K562 (cell line): ENCODE measurements around the gene POU2F1.

ENCODE experiments used
- POLR2A ChIP-seq: fragments of 450-650 bp; conservative IDR thresholded peaks from 2 replicates; pipeline ENCODE4 v1.6.1; 2016
- TF ChIP-seq, protein P1 (sequence below), 2 experiments: fragments of 450-650 bp in 1 of 2; sonication (generic) in 1 of 2; formaldehyde crosslinking in 1 of 2; IDR thresholded peaks in 1 of 2; conservative IDR thresholded peaks in 1 of 2; 2 replicates each; pipeline versions ENCODE4 v1.6.1 to v1.8.1; 2016 to 2023; ENCODE audit warnings: mild to moderate bottlenecking in 2 of 2, moderate library complexity in 2 of 2, inconsistent platforms in 1 of 2, missing genetic modification reagents in 1 of 2
- TF ChIP-seq, protein P2 (sequence below), 3 experiments: IDR thresholded peaks in 2 of 3; conservative IDR thresholded peaks in 1 of 3; 2 replicates each; pipeline ENCODE4 v1.5.1; 2011 to 2012; ENCODE audit warnings: low read length in 3 of 3, mild to moderate bottlenecking in 3 of 3, control low read depth in 2 of 3, improper control_type of control experiment in 1 of 3, inconsistent platforms in 1 of 3, low read depth in 1 of 3, mixed read lengths in 1 of 3, moderate library complexity in 1 of 3; ENCODE audit not compliant: insufficient read depth in 2 of 3

GRCh38 chr1:167430849-167431242 lies 210.2 kb downstream of the POU2F1 start:
- TF ChIP-seq POLR2A = no peak
- TF ChIP-seq, protein P1, sequence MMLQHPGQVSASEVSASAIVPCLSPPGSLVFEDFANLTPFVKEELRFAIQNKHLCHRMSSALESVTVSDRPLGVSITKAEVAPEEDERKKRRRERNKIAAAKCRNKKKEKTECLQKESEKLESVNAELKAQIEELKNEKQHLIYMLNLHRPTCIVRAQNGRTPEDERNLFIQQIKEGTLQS (IDR thresholded peaks at IDR 0.05) = no peak
- TF ChIP-seq, protein P1 (CRISPR knock-in tag; conservative IDR thresholded peaks at IDR 0.05) = no peak
- TF ChIP-seq, protein P2, sequence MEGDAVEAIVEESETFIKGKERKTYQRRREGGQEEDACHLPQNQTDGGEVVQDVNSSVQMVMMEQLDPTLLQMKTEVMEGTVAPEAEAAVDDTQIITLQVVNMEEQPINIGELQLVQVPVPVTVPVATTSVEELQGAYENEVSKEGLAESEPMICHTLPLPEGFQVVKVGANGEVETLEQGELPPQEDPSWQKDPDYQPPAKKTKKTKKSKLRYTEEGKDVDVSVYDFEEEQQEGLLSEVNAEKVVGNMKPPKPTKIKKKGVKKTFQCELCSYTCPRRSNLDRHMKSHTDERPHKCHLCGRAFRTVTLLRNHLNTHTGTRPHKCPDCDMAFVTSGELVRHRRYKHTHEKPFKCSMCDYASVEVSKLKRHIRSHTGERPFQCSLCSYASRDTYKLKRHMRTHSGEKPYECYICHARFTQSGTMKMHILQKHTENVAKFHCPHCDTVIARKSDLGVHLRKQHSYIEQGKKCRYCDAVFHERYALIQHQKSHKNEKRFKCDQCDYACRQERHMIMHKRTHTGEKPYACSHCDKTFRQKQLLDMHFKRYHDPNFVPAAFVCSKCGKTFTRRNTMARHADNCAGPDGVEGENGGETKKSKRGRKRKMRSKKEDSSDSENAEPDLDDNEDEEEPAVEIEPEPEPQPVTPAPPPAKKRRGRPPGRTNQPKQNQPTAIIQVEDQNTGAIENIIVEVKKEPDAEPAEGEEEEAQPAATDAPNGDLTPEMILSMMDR (IDR thresholded peaks at IDR 0.05 in 2 of 3, conservative IDR thresholded peaks at IDR 0.05 in 1 of 3; ENCODE audit: insufficient read depth in 2 of 3, low read depth in 1 of 3, low read length in 3 of 3) = no peak
